DND-41 (cell line): Measurements from ENCODE around the gene SLC43A1.

Source experiments
- ATAC-seq: fragments of 200-7000 bp; cut with Tn5 transposase; 3 replicates; pipeline ENCODE4 v1.9.1; 2021; ENCODE audit warnings: low read depth; ENCODE audit not compliant: insufficient read depth
- DNase-seq: peaks from one replicate; pipeline ENCODE4 v3.0.0-alpha.2; 2020
- H2AFZ ChIP-seq: 2 replicates; pipeline ENCODE4 v1.6.0; 2012; ENCODE audit warnings: low read depth, low read length
- H3K27ac ChIP-seq: 2 replicates; pipeline ENCODE4 v1.5.1; 2012; ENCODE audit warnings: low read length, inconsistent platforms
- H3K27me3 ChIP-seq: fragments of 200-600 bp; sonication (generic); 2 replicates; pipeline ENCODE4 v1.6.0; 2012; ENCODE audit warnings: low read length, mild to moderate bottlenecking, inconsistent platforms; ENCODE audit not compliant: insufficient read depth, poor library complexity
- H3K36me3 ChIP-seq: 2 replicates; pipeline ENCODE4 v1.5.1; 2012; ENCODE audit warnings: low read length, inconsistent platforms; ENCODE audit not compliant: insufficient read depth
- H3K4me1 ChIP-seq: 2 replicates; pipeline ENCODE4 v1.5.1; 2012; ENCODE audit warnings: mild to moderate bottlenecking, low read length; ENCODE audit not compliant: insufficient read depth
- H3K4me2 ChIP-seq: 2 replicates; pipeline ENCODE4 v1.6.0; 2012; ENCODE audit warnings: mild to moderate bottlenecking, moderate library complexity, low read length, inconsistent platforms; ENCODE audit not compliant: insufficient read depth
- H3K4me3 ChIP-seq, 2 experiments: fragments of 200-600 bp in 1 of 2; shearing (Covaris generic) in 1 of 2; 2 replicates each; pipeline ENCODE4 v1.5.1; 2012 to 2016; ENCODE audit warnings: inconsistent platforms in 2 of 2, low read length in 2 of 2, mild to moderate bottlenecking in 2 of 2, low read depth in 1 of 2, moderate library complexity in 1 of 2
- H3K79me2 ChIP-seq: 2 replicates; pipeline ENCODE4 v1.6.0; 2012; ENCODE audit warnings: low read length, inconsistent platforms; ENCODE audit not compliant: insufficient read depth
- H3K9ac ChIP-seq: 2 replicates; pipeline ENCODE4 v1.6.0; 2012; ENCODE audit warnings: low read depth, mild to moderate bottlenecking, inconsistent platforms, low read length, moderate library complexity
- H3K9me3 ChIP-seq: 2 replicates; pipeline ENCODE4 v1.5.1; 2012; ENCODE audit warnings: low read length, moderate library complexity, mild to moderate bottlenecking, inconsistent platforms; ENCODE audit not compliant: insufficient read depth, severe bottlenecking
- H4K20me1 ChIP-seq: 2 replicates; pipeline ENCODE4 v1.6.0; 2012; ENCODE audit warnings: low read length; ENCODE audit not compliant: insufficient read depth
- EZH2 ChIP-seq: IDR thresholded peaks from 3 replicates; pipeline ENCODE4 v1.6.1; 2012; ENCODE audit warnings: borderline replicate concordance, low read depth, mild to moderate bottlenecking, moderate library complexity, low read length, inconsistent platforms; ENCODE audit not compliant: severe bottlenecking
- TF ChIP-seq, protein P1 (sequence below): IDR thresholded peaks from 2 replicates; pipeline ENCODE4 v1.5.1; 2012; ENCODE audit warnings: borderline replicate concordance, low read length, moderate library complexity, mild to moderate bottlenecking; ENCODE audit not compliant: poor library complexity, severe bottlenecking; ENCODE audit errors: extremely low read depth

SLC43A1 gene

GRCh38 chr11:57482782-57483561 lies 32.5 kb downstream of the SLC43A1 start:
- no peak overlapping the region for H3K27ac ChIP-seq
- DNase-seq (peak; percentile 76), ATAC-seq (peak; percentile 82)
- peak overlapping the region; percentile 47 for H3K9ac ChIP-seq
- TF ChIP-seq EZH2 = peak; percentile 19
- TF ChIP-seq, protein P1, sequence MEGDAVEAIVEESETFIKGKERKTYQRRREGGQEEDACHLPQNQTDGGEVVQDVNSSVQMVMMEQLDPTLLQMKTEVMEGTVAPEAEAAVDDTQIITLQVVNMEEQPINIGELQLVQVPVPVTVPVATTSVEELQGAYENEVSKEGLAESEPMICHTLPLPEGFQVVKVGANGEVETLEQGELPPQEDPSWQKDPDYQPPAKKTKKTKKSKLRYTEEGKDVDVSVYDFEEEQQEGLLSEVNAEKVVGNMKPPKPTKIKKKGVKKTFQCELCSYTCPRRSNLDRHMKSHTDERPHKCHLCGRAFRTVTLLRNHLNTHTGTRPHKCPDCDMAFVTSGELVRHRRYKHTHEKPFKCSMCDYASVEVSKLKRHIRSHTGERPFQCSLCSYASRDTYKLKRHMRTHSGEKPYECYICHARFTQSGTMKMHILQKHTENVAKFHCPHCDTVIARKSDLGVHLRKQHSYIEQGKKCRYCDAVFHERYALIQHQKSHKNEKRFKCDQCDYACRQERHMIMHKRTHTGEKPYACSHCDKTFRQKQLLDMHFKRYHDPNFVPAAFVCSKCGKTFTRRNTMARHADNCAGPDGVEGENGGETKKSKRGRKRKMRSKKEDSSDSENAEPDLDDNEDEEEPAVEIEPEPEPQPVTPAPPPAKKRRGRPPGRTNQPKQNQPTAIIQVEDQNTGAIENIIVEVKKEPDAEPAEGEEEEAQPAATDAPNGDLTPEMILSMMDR = peak; percentile 79
- peak overlapping the region; percentile 82 for H2AFZ ChIP-seq
- H3K4me2 ChIP-seq = peak overlapping the region; percentile 76
- no peaks in the 10 kb centered on the region for H3K27me3 ChIP-seq
- H4K20me1 ChIP-seq = no peaks in the 10 kb centered on the region
- no peaks in the 10 kb centered on the region for H3K79me2 ChIP-seq
- no peaks in the 10 kb centered on the region for H3K36me3 ChIP-seq
- peaks cover 12% of the 10 kb centered on the region for H3K4me1 ChIP-seq
- peak overlapping the region in 1 of 2 experiments; percentile 53; a peak in 3 of 4 replicates for H3K4me3 ChIP-seq
- no peaks in the 10 kb centered on the region for H3K9me3 ChIP-seq

DNA sequence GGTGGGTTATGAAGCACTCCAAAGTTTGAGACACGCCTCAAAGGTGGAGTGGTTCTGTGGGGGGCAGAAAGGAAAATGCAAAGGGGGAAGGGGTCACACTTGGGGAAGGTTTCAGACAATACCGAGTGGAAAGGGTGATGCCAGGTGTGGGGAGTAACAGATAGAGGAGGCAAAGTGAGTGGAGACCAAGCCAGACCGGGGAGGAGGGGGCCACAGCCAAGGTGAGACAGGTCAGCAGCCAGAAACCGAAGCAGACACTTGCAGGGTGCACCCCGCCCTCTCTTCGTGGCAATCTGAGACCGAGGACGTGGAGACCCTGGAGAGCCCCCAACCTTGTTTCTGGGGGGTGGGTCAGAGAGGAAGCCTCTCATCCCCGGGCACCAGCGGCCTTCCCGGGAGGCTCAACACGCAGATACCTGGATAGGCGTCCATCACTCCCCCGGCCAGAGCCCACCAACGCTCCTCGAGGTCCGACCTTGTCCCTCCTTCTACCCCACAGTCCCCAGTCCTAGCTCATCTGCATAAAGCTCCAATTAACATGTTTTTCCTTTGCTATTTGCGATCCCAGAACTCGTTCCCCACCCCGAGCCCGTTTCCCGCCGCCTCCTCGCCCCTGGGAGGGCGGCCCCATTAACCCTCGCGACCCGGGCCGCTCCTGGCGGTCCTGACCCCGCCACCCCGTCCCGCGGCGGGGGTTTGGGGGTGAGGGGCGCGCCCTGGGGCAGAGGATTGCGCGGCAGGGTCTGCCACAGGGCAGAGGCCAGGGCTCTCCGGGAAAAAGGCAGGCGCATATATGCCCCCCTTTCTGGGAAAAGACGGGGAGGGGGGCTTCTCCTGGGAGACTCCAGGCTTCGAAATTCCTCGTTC lies 33.4 kb downstream of the SLC43A1 start:
- ATAC-seq (no peak), DNase-seq (no peak)
- TF ChIP-seq EZH2 = no peak
- TF ChIP-seq, protein P1 = no peak
- H3K9ac ChIP-seq = peak overlapping the region; percentile 47; the same call in 1 of the 2 replicates
- no peaks in the 10 kb centered on the region for H3K9me3 ChIP-seq
- peak overlapping the region; percentile 82; the same call in 1 of the 2 replicates for H2AFZ ChIP-seq
- peaks cover 12% of the 10 kb centered on the region for H3K4me1 ChIP-seq
- H3K27ac ChIP-seq = no peak overlapping the region
- no peaks in the 10 kb centered on the region for H3K27me3 ChIP-seq
- no peaks in the 10 kb centered on the region for H3K79me2 ChIP-seq
- H4K20me1 ChIP-seq = no peaks in the 10 kb centered on the region
- H3K4me2 ChIP-seq = peak overlapping the region; percentile 76
- H3K36me3 ChIP-seq = no peaks in the 10 kb centered on the region
- peak overlapping the region in 1 of 2 experiments; percentile 53; a peak in 3 of 4 replicates for H3K4me3 ChIP-seq

DNA sequence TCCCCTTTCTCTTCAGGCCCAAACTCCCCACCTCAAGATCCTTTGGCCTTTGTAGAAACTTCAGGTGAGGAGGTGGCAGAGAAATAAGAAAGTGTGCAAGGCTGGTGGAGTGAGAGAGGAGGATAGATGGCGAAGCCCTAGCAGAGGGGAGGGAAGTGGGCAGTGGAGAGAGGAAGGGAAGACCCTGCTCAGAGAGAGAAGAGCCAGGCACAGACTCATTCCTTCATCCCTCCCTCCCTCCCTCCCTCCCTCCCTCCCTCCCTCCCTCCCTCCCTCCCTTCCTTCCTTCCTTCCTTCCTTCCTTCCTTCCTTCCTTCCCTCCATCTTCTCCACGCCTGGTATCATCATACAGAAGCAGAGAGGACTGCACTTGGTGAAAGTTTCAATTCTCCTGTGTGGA lies 34.2 kb downstream of the SLC43A1 start:
- no peaks in the 10 kb centered on the region for H3K9me3 ChIP-seq
- no peaks in the 10 kb centered on the region for H4K20me1 ChIP-seq
- no peak overlapping the region for H3K9ac ChIP-seq
- no peak overlapping the region for H3K4me2 ChIP-seq
- no peak for DNase-seq
- H3K79me2 ChIP-seq = no peaks in the 10 kb centered on the region
- H3K27ac ChIP-seq = no peak overlapping the region
- no peak for TF ChIP-seq EZH2
- TF ChIP-seq, protein P1 = no peak
- ATAC-seq = no peak
- H3K4me1 ChIP-seq = peaks cover 12% of the 10 kb centered on the region
- no peaks in the 10 kb centered on the region for H3K36me3 ChIP-seq
- H3K27me3 ChIP-seq = no peaks in the 10 kb centered on the region
- no peak overlapping the region for H3K4me3 ChIP-seq
- H2AFZ ChIP-seq = no peak overlapping the region
